GM21528 (cell line): ENCODE data around the gene FABP7.

Experiments
- ATAC-seq: cut with Tn5 transposase; IDR thresholded peaks from one replicate; pipeline ENCODE4 v1.9.1; 2021; ENCODE audit warnings: mild to moderate bottlenecking, moderate library complexity; ENCODE audit not compliant: unreplicated experiment, low FRiP score

FABP7 gene

DNA sequence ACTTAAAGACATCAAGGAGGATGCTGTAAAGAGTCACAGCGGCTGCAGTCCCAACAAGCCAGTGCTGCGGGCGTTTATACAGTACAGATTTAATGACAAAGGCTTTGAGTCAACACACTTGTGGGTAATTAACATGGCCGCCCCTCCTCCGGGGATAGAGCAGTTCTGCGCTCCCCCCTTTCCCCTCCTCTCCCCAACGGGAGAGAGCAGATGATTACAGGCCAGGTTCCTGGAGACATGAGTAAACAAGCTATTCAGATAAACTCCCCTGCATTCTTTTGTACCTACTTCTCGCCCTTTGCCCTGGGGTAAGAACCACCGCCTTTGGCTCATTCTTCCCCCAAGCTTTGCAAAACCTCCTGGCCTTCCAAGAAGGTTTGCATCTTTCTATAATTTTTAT is 23.6 kb upstream of the FABP7 start:
- ATAC-seq: no peak

DNA sequence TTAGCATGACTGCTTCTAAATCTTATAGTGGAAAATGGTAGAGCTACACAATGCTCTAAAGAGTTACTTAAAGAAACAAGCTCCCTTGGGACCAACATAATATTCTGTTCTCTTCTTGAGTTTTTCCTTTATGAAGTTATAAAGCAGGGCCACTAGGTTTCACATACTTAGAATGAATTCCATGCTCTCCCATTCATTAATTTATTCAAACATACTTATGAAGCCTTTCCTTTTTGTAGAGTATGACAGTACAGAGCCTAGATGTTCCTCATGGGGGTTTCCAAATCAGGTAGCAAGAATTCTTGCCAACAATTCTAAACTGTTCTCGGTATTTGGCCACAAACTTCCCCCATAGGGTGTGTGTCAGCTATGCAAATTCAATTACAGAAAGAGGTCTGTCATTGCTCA is 20.6 kb upstream of the FABP7 start:
- ATAC-seq: peak; percentile 98

DNA sequence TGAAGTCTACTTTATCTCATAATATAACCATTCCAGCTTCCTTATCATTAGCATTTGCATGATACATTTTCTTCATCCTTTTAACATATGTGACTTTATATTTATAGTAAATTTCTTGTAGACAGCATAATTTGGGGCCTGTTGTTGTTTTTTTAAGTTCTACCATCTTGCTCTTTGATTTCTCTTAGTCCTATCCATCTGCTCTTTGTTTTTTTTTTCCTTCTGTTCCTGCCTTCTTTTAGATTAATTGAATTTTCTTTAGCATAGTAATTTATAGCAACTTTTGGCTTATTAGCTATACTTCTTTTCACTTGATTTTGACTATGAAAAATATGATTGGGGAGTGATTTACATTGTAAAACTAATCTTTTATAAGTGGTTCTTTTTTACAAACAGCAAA is 19.2 kb upstream of the FABP7 start:
- ATAC-seq: no peak

DNA sequence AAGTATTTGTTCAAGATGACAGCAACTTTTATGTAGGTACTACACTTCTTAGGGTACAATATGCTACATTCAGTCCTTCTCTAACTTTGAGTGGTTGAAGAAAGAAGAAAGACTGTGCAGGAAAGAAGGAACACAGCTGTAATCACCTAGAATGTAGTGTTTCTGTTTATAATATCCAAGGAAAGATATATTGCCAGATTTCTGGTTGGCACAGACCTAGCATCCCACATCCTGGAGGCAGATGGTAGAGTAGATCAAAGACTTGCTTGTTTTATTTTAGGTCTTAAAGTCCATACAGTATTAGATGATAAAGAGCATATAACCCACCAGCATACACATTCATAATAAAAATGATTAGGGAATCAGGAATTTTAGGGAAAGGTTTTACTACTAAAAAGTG is 13.3 kb upstream of the FABP7 start:
- no peak for ATAC-seq

DNA sequence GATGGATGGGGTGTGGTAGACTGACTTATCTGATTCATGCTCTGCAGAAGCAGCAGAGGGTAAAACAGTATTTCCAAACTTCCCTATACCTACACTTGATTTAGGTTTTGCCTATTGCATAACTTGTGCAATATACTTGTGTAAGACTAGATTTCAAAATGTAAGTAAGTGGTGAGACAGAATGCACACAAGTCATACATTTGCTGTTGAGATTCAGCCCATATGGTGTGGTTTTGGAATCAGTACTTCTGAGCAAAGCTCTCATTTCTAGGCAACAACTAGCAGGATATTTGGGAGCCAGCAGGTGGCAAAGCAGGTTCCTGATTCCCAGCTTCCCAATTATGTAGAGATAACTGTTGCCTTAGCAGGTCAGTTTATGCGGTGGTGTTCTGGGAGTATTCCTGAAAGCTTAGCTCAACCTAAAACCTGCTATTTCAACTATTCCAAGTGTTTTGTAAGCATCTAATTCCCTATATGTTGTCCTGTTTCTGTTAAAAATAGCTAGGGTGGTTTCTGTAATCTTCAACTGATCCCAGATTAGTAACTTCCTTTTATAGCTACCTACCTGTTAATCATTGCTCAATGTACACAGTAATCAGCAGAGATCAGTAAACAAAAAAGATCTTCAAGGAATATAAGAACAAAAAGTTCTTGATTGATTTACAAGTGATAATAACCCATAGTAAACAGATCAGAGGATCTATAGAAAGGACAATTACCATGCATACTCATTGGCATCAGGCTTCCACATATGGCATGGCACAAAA is 8.5 kb upstream of the FABP7 start:
- no peak for ATAC-seq

DNA sequence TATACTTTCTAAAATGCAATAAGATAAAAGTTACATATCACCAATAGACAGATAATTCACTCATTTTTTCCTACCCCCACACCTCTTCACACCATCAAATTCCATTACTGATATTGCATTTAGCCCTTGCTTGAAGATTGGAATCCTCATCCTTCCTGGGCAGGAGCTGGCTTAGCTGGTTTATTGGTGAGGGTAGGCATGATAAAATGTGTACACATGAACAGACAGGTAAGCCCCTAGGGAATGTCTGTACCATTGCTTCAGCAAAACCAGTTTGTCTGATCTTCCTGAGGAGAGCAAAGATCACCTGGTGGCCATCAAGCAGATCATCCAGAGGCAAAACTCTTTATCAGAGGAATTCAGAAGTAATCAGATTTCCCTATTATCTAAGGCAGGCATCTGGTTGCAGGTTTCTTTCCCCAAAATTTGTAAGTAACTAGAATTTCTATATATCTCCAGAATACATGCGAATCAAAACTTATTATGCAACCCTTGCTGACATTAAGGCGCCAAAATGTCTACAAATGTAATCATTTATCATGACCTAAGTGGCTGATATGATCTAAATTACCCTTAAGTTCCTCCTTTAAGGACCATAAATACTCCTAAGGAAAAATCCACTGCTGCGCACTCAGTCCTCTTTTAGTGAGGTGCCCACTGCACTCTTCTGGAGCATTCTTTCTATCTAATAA is 6.6 kb upstream of the FABP7 start:
- no peak for ATAC-seq

DNA sequence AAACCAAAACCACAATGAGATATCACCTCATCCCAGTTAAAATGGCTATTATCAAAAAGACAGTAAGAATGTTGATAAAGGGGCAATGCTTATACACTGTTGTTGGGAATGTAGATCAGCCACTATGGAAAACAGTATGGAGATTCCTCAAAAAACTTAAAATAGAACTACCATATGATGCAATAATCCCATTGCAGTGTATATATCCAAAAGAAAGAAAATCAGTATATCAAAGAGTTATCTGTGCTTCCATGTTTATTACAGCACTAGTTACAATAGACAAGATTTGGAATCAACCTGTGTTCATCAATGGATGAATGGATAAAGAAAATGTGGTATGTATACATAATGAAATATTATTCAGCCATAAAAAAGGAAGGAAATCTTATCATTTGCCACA is 3.5 kb upstream of the FABP7 start:
- no peak for ATAC-seq

DNA sequence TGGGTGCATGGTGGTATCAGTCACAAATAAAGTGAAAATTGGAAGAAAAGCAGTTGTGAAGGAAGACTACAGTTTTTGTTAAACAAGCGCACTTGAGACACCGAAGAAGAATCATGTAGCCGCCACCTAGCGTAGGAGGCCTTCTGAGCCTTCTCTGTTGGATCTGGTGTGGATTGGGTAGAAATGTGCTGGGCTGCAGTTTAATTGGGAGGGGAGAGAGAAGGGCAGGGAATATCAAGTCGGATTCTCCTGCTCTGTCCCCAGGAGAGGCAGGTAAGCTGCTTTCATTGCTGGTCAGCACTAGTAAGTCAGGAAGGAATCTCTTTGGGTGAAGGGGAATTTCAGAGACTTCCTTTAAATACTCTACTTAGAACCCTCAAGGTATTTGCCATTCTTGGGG is 1.2 kb upstream of the FABP7 start:
- ATAC-seq: no peak

DNA sequence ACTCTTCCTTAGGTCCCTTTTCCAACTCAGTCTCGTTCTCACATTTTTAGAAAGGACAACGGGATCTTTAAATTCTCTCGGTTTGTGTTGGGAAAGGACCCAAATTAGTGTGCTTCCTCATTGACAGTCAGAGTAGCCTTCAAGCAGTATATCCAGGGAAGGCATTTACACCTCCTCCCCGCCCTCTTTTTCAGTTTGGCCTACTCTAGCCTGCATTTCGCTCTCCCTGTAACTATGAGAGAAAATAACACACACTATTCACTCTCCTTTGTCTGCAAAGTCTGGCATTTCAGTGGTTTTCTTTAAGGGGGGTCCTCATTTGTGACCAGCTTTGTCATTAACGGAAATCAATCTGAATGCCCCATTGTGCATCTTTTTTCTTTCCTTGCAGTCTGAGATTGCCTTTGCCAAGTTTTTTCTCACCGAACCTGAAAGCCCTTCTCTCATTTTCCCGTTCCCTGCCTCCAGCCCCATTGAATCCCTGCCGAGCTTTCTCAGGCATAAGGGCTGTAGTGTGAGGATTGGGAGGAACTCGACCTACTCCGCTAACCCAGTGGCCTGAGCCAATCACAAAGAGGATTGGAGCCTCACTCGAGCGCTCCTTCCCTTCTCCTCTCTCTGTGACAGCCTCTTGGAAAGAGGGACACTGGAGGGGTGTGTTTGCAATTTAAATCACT is 393 bp upstream of the FABP7 start:
- ATAC-seq: no peak

DNA sequence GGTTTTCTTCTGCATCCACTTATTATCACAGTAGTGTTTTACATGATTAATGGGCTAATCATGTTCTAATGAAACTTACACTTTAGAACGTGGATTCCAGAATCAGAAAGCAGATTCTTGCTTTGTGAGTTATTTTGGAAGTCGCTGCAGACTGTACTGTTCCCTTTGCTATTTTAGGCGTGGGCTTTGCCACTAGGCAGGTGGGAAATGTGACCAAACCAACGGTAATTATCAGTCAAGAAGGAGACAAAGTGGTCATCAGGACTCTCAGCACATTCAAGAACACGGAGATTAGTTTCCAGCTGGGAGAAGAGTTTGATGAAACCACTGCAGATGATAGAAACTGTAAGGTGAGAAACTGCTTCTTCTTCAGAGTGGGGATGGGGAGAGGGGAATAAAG is 598 bp downstream of the FABP7 start:
- ATAC-seq: no peak

DNA sequence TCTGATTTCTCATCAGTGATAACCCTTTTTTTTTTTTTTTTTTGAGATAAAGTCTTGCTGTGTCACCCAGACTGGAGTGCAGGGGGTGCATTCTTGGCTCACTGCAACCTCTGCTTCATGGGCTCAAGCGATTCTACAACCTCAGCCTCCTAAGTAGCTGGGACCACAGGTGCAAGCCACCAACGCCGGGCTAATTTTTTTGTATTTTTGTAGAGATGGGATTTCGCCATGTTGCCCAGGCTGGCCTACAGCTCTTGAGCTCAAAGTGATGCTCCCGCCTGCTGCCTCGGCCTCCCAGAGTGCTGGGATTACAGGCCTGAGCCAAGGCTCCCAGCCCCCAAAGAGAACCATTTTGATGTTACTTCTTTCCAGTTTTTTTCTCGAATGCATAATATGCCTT is 2.2 kb downstream of the FABP7 start:
- ATAC-seq: no peak

DNA sequence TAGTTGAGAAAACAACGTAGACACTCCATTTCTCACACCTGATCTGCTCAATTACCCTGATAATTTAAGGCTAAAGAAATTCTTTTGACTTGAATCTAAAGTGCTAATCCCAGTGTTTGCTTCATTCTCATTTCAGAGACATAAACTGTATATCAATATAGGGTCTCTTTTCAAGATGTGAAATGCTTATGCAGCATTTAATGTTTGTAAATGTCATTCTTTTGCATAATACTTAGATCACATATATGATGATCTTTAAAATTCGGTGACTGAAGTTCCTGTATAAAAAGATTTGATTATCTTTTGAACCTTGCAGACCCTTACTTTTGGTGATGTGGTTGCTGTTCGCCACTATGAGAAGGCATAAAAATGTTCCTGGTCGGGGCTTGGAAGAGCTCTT is 3.9 kb downstream of the FABP7 start:
- no peak for ATAC-seq

DNA sequence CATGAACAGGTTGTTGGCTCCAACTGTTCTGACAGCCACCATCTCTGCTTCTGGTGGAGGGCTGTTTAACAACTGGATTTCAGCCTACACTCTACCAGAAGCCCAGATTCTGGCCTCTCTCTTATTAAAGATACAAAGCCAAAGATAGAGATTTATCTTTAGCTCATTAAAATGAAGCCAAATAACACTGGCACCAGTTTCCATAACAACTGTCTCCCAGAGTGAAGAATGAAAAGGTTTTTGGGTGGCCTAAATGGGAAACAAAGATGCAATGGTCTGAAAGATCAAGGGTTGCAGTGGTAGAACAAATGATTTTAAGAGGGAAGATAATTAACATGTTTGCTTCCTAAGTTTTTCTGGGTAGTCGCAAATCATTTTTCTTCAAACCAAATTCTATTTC is 6.4 kb downstream of the FABP7 start:
- no peak for ATAC-seq

DNA sequence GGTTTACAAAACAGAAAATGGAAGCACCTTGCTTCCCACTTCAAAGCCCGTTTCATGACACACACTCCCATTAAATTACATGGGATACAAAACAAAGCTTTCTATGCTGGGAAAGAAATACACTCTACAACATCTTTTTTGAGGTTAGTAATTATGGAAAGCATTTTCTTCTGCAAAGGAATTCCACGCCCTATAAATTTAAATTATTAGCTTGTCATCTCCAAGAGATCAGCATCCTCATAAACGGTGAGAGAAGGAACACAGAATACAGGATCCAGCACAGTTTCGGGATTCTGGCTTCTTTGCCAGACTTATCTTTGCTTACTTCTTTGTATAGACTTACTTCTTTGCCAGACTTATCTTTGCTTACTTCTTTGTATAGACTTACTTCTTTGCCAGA is 8.2 kb downstream of the FABP7 start:
- no peak for ATAC-seq

DNA sequence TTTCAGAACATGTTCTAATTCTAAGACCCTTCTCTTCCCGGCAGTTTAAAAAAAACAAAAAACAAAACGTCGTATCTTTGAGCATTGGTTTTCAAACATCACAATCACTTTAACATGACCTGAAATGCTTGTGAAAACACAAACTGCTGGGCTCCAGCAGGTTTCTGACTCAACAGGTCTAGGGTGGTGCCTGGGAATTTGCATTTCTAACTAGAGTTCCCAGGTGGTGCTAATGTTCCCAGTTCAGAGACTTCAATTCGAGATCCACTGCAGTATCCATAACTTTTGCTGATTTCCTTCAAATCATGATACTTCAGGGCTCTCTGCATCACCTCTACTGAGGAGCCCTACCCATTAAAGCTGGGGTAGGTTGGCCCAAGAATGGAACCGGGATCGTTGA is 8.7 kb downstream of the FABP7 start:
- ATAC-seq: no peak

DNA sequence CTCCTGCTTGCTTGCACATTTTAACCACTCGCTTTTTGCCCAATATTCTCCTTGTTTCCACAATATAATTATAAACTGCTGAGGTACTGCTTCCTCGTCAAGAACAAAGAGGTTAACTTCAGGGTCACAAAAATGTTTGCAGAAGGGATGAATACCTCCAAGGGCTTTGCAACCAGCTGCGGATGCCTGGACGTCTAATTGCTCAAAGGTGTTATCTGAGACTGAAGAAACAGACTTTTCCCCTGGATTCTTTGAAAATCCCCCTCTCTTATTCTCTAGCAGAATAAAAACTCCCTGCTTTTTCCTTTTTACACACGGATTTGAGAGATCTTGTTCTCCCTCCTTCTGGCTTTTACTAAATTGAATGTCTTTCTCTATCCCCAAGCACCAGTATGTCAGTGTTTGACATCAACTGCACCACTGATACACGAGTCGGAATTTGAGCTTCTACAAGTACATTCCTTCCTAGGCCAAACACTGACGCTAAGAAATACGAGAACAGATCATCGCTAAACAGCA is 9.2 kb downstream of the FABP7 start:
- no peak for ATAC-seq

DNA sequence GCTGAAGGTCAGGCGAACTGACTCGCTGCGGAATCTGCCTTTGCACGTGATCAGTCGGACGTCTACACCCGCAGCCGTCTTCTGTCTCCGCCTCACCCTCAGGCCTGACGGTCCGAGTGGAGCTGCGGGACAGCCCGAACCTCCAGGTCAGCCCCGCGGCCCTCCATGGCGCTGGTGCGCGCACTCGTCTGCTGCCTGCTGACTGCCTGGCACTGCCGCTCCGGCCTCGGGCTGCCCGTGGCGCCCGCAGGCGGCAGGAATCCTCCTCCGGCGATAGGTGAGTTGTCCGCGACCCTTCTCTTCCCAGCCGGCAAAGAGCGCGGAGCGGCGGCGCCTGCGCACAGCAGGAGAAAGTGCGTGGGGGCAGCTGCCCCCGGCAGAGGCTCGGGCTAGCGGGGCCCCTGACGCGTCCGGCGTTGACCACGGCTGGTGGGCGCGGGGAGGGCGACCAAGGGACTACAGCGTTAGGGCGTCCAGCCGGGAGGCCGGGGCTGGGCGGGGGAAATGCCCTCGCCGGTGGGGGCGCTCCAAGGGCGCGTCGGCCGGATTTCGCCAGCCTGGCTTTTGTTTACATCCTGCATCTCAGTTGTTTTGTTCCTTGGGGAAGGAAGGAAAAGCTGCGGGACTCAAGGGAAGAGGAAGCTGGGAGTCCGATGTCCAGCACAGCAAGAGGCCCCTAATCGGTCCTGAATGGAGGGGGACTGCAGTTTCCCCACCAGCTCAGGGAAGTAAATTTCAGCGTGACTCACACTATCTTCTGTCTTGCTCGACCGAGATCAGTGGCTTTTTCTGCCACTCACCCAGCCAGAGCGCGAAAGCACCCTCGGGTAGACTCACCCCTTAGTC is 9.9 kb downstream of the FABP7 start, which contains the start of gene SMPDL3A:
Gene SMPDL3A (plus strand): TSS at position 77 of the 846 bp plus-strand sequence. CDS start 89 bp downstream, at position 166.
- ATAC-seq: peak; percentile 70

DNA sequence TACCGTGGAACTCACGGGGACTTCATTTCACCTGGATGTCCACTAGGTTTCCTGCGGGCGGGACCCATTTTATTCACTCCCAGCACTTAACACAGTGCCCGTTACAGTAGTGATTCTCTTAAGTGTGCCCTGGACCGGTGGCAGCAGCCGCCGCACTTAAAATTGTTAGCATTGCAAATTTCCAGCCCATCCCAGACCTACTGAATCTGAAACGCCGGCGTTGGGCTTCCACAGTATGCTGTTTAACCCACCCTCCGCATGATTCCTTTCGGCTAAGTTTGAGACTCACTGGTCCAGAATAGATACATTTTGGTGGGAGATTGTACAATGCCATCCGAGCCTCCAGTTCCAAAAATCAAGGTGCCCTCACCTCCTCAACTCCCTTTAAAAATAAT is 10.5 kb downstream of the FABP7 start:
- no peak for ATAC-seq

DNA sequence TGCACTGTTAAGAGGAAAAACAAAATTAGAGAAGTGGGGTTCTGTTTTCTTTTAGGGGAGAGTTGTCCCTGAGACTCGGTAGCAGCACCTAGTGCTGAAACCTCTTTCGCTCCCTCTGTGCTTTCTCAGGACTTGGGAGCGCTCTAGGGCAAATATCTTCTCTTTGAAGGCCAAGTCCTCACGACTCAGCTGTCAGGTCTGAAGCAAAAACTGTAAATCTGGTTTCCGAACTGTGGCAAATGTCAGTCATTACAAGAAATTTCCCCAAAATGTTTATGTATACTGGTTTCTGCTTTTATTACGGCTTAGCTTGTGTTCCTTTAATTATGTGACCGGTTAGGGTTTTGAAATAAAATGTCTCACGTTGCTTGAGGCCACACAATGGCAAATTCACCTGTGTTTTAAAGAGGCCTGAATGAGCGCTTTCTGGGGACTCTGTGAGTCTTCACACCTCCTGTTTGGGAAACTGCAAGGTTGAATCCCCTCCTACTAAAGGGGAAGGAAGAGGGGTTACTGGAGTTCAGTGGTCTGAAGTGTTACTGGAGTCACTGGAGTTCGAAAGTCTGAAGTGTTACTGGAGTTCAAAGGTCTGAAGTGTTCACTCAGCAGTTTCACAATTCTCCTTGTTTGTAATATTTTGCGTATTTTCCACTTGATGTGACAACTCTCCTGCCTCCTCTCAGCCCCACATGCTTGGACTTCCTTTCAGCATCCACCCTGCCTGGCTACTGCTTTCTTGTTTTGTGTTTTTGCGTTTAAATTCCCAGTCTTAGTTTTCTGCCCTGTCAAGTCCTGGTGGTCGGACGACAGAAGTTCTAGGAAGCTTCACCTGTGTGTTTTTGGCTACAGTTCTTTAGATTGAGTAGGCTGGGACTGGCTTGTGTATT is 11.2 kb downstream of the FABP7 start:
- ATAC-seq: no peak

DNA sequence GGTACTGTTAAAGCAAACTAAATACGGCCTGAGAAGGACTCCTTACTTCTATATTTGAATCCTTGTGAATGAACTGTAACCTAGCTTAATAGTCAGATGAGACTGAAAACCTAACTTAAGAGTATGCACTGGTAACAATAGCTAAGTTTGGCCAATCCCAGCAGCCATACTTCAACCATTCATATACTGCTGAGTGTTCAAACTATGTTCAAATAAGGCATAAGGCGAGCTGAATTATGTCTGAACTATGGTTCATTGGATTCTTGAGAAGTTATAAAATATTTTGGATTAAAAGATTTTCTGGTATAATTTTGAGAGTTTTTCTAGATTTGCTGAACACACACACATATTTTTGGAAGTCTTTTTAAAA is 11.8 kb downstream of the FABP7 start:
- no peak for ATAC-seq
